GM06990 (cell line): ENCODE measurements around the gene MTCH2.

Experiments used
- DNase-seq: peaks from one replicate; pipeline ENCODE4 v3.0.0-alpha.2; 2011; ENCODE audit not compliant: insufficient read length; ENCODE audit errors: extremely low read depth
- H3K27me3 ChIP-seq: replicated peaks from 2 replicates; pipeline ENCODE4 v1.6.0; 2011; ENCODE audit warnings: low read length; ENCODE audit not compliant: control insufficient read depth, insufficient read depth
- H3K36me3 ChIP-seq: 2 replicates; pipeline ENCODE4 v1.5.1; 2011; ENCODE audit warnings: low read length; ENCODE audit not compliant: control insufficient read depth, insufficient read depth
- H3K4me3 ChIP-seq: replicated peaks from 2 replicates; pipeline ENCODE4 v1.5.1; 2011; ENCODE audit warnings: low read depth, mild to moderate bottlenecking, control low read depth, low read length
- TF ChIP-seq, protein P1 (sequence below): IDR thresholded peaks from 2 replicates; pipeline ENCODE4 v1.5.1; 2011; ENCODE audit warnings: low read length, control low read depth, mild to moderate bottlenecking, inconsistent platforms; ENCODE audit not compliant: insufficient read depth, poor library complexity, severe bottlenecking

The MTCH2 gene

DNA sequence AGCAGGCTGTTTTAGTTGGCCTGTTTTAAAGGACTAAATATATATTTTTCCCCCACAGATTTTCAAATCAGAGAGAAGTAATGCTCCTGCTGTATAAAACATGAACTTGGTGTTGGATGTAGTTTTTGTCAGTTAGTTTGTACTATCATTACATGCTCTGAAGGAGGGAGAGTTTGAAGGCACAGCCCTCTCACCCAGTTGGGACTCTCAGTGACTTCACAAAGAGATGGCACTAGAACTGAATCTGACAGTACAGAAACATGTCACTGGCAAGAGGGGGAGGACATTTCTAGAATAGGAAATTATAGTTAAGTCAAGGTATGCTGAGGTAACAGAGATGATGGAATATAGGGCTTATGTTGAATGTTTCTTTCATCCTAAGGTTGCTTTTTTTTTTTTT is 27.1 kb downstream of the MTCH2 start:
- DNase-seq, result no peak
- H3K36me3 ChIP-seq, result peaks cover 2% of the 10 kb centered on the region; the same call in 1 of the 2 replicates
- H3K4me3 ChIP-seq, result no peak overlapping the region
- TF ChIP-seq, protein P1, sequence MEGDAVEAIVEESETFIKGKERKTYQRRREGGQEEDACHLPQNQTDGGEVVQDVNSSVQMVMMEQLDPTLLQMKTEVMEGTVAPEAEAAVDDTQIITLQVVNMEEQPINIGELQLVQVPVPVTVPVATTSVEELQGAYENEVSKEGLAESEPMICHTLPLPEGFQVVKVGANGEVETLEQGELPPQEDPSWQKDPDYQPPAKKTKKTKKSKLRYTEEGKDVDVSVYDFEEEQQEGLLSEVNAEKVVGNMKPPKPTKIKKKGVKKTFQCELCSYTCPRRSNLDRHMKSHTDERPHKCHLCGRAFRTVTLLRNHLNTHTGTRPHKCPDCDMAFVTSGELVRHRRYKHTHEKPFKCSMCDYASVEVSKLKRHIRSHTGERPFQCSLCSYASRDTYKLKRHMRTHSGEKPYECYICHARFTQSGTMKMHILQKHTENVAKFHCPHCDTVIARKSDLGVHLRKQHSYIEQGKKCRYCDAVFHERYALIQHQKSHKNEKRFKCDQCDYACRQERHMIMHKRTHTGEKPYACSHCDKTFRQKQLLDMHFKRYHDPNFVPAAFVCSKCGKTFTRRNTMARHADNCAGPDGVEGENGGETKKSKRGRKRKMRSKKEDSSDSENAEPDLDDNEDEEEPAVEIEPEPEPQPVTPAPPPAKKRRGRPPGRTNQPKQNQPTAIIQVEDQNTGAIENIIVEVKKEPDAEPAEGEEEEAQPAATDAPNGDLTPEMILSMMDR, result no peak
- H3K27me3 ChIP-seq, result no peaks in the 10 kb centered on the region

DNA sequence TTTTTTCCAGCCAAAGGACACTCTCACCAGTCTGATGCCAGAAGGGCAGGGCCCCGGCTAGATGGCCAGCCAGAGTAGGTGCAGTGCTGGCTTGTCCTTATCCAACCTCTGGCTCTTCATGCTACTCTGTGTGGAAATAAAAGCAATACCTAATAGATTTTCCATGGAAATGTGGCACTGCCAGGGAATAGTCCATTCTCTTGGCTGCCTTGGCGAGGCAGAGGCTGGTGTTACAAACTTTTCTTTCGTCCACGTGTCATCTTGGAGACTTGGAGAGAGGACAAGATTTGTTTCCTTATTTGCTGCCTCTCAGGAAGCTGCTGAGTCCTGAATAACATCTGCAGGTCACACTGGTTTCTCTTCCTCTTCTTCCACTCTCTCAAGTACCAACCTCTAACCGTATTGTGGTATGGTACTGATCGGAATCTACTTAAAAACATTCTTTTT is 31.0 kb downstream of the MTCH2 start:
- Histone ChIP-seq H3K27me3 (no peaks in the 10 kb centered on the region), H3K4me3 (no peak overlapping the region), H3K36me3 (no peaks in the 10 kb centered on the region; the same call in 1 of the 2 replicates)
- TF ChIP-seq, protein P1, result no peak
- DNase-seq, result no peak

DNA sequence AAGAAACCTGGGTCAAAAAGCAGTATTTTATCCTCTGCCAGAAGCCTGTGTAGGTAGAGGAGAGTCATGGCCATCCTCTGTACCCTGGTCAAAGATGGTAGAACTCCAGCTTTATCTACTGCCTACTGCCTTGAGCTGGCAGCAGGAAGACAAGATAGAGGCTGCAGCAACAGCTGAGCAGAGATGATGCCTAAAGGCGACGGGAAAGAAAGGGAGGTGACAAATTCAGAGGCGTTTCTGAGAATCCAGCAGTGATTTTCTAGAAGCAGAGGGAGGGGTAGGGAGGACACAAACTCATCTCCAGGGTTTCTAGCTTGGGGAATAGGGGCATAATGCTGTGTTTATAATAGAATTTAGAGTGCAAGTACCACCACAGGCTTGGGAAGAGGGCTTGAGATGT is 32.7 kb downstream of the MTCH2 start:
- no peaks in the 10 kb centered on the region for H3K27me3 ChIP-seq
- H3K36me3 ChIP-seq, result no peaks in the 10 kb centered on the region
- TF ChIP-seq, protein P1, result no peak
- DNase-seq, result no peak
- no peak overlapping the region for H3K4me3 ChIP-seq

DNA sequence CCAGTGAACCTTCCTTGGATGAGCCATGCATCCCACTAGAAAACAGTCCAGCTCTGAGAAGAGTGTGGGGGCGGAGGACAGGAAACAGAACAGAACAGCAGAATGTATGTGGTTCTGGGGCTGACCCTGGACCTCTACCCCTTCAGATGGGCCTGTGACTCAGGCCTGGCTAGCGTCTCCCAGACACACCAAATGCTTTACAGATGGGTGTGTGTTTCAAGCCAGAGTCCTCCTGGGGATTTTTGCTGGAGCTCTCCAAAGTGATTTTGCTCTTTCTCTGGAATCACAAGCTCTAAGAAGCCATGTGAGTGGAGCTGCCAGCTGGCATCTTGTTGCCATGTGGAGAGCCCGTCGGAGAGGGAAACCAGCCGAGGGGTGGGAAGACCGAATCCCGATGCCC is 35.0 kb downstream of the MTCH2 start:
- Histone ChIP-seq H3K4me3 (no peak overlapping the region), H3K36me3 (no peaks in the 10 kb centered on the region), H3K27me3 (no peaks in the 10 kb centered on the region)
- no peak for DNase-seq
- TF ChIP-seq, protein P1, result no peak

DNA sequence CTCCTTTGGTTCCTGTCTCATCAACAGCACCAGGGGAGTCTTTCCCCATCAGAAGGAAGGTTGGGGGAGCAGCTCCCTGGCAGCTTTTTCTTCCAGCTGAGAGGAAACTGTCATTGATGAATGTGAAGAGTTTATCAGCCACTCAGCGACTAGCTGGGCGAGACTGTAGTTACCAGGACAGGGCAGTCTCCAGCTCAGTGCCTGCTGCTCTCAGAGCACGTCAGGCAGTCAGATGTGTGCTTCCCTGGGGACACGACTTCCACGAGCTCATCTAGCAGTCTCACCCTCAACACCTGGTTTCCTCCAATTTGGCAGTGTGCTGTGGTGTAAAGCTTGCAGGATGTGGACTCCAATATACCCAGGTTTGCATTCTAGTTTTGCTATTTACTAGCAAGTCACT is 35.6 kb downstream of the MTCH2 start:
- no peak for DNase-seq
- Histone ChIP-seq H3K27me3 (no peaks in the 10 kb centered on the region), H3K36me3 (no peaks in the 10 kb centered on the region), H3K4me3 (no peak overlapping the region)
- TF ChIP-seq, protein P1, result no peak

DNA sequence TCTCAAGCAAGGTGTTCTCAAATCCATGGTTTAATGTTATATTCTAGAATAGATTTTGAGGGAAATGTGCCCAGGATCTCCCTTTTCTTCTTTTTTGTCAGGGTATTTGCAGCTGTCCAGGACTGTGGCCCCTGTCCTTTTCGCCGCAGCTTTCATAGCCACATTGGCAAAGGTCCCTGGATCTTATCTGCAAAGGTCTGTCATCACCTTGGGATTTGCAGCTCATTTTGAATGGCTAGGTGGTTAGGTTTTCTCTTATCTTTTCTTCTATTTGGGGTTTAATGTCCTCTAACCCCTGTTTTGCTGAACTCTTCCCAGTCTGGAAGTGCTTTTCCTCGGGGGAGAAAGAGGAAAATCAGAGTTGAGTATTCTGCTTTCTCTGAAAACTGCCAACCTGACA is 36.4 kb downstream of the MTCH2 start:
- DNase-seq, result no peak
- TF ChIP-seq, protein P1, result no peak
- H3K4me3 ChIP-seq, result no peak overlapping the region
- H3K27me3 ChIP-seq, result no peaks in the 10 kb centered on the region
- no peaks in the 10 kb centered on the region for H3K36me3 ChIP-seq
